Right ventricle myocardium inferior (tissue), 1 donor: ENCODE measurements around the gene C16orf87. TPM values are rescaled to one million over a fixed set of nuclear protein-coding genes. Genes with fewer than 3 reads are reported as not detected.

Experiments
- total RNA-seq: library from RNA; stranded (reverse); fragmentation: NEBNext Ultra II Directional; extraction: Animal tissue kit (Norgen Biotek cat#: 25700); gene quantifications from one replicate; pipeline ENCODE4 v1.2.1, GENCODE V29; 2021
- donor health status: DM: no; HTN: yes; CAD: no; lungs with severe emphysema.

Gene C16orf87
- total RNA-seq, 1 donor from 2014 or later = 13.6 TPM

Other genes starting within 250 kb of the C16orf87 start
- 1.0 TPM for gene SHCBP1, start 209.8 kb downstream of the C16orf87 start, total RNA-seq
- gene VPS35, start 142.0 kb downstream of the C16orf87 start, total RNA-seq = 86.9 TPM
- 2.5 TPM for gene ORC6, start 141.5 kb downstream of the C16orf87 start, total RNA-seq
- 261 TPM for gene MYLK3, start 82.8 kb downstream of the C16orf87 start, total RNA-seq
- gene GPT2, start 53.2 kb upstream of the C16orf87 start, total RNA-seq = 21.9 TPM
- gene DNAJA2, start 142.5 kb upstream of the C16orf87 start, total RNA-seq = 86.3 TPM